BE2C (cell line): Measurements from ENCODE around the gene PERP.

ENCODE experiments used
- DNase-seq: peaks from one replicate; pipeline ENCODE4 v3.0.0-alpha.2; 2020
- H3K27me3 ChIP-seq: fragments of 250-450 bp; sonication (Bioruptor Pico); 2 replicates; pipeline ENCODE4 v1.5.1; 2020; ENCODE audit warnings: mild to moderate bottlenecking
- H3K36me3 ChIP-seq: fragments of 250-450 bp; sonication (Bioruptor Pico); 2 replicates; pipeline ENCODE4 v1.5.1; 2020; ENCODE audit warnings: mild to moderate bottlenecking
- H3K4me1 ChIP-seq: fragments of 250-450 bp; sonication (Bioruptor Pico); 2 replicates; pipeline ENCODE4 v1.5.1; 2020
- H3K4me3 ChIP-seq: 2 replicates; pipeline ENCODE4 v1.5.1; 2011; ENCODE audit warnings: low read depth, low read length
- H3K9me3 ChIP-seq: fragments of 250-450 bp; sonication (Bioruptor Pico); 2 replicates; pipeline ENCODE4 v1.5.1; 2020
- CTCF ChIP-seq: IDR thresholded peaks from 2 replicates; pipeline ENCODE4 v1.5.1; 2012; ENCODE audit warnings: mild to moderate bottlenecking, low read depth, low read length

Gene PERP

GRCh38 chr6:138115877-138116660 is 8.8 kb upstream of the PERP start:
- Histone ChIP-seq H3K27me3 (no peaks in the 10 kb centered on the region), H3K9me3 (no peaks in the 10 kb centered on the region), H3K36me3 (no peaks in the 10 kb centered on the region), H3K4me3 (no peak overlapping the region), H3K4me1 (no peaks in the 10 kb centered on the region)
- peak; percentile 51 for DNase-seq
- TF ChIP-seq CTCF: peak; percentile 68

DNA sequence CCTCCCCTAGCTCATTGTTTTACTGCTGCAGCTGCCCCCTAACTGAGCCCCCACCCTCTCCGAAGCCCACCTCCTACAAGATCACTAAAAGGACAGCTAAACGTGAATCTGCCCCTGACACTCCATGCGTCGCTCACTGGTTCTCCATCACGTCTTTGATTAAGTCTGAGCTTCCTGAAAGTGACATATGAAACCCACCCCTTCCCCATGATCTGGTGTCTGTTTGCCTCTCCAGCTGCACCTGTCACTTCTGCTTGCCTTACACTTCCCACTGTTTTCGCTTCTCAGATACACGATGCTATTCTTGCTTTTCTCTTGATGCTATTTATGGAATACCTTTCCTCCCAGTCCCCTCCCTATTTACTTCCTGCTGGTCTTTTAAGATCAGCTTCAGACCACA is 8.0 kb upstream of the PERP start:
- DNase-seq: no peak
- Histone ChIP-seq H3K27me3 (no peaks in the 10 kb centered on the region; the same call in 1 of the 2 replicates), H3K9me3 (no peaks in the 10 kb centered on the region), H3K4me1 (no peaks in the 10 kb centered on the region), H3K36me3 (no peaks in the 10 kb centered on the region), H3K4me3 (no peak overlapping the region)
- no peak for TF ChIP-seq CTCF

DNA sequence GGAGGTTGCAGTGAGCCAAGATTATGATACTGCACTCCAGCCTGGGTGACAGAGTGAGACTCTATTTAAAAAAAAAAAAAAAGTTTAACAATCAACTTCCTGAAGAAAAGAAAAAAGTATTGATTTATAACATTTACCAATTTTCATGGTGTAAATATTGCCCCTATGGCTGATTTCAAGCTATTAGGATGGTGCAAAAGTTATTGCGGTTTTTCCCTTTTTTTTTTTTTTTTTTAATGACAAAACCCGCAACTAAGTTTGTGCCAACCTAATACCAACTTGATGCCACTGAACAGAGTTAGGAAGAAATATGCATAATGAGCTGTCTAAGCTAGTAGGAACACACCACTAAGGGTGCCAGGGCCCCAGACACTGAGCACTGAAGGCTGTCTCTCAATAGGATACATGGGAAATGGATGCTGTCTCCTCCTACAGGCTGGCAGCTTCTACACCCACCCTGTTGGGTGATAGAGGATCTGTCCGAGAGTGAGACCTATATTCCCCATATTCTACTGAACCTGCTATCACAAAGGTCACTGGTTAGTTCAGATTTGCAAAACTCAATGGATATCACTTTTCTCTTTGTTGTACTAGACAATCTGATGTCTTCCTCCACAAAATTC is 6.5 kb upstream of the PERP start:
- Histone ChIP-seq H3K27me3 (peaks cover 6% of the 10 kb centered on the region), H3K9me3 (no peaks in the 10 kb centered on the region), H3K36me3 (no peaks in the 10 kb centered on the region), H3K4me1 (no peaks in the 10 kb centered on the region), H3K4me3 (no peak overlapping the region)
- no peak for DNase-seq
- no peak for TF ChIP-seq CTCF

DNA sequence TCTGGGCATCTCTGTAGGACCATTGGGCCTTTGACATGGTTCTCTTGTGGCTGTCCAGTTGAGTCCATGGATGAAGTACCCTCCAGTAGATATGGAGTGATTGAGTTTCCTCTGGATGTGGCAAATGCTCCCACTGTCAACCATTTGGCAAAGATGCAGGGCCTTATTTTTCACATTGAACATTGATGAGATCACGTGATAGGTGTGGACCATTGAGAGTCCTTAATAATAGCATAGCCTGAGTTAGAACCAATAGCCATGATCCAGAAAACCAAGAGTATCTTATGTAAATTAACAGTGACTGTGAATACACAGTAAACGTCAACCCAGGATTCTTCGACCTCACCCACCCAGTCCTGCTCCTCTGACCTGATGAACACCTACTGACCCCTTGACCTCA is 3.0 kb upstream of the PERP start:
- no peak for TF ChIP-seq CTCF
- Histone ChIP-seq H3K27me3 (peaks cover 41% of the 10 kb centered on the region), H3K9me3 (no peaks in the 10 kb centered on the region), H3K4me1 (no peaks in the 10 kb centered on the region), H3K4me3 (no peak overlapping the region), H3K36me3 (no peaks in the 10 kb centered on the region)
- DNase-seq: no peak

- peak; percentile 61 for DNase-seq
- Histone ChIP-seq H3K4me1 (no peaks in the 10 kb centered on the region), H3K9me3 (no peaks in the 10 kb centered on the region; the same call in 1 of the 2 replicates), H3K4me3 (no peak overlapping the region), H3K36me3 (no peaks in the 10 kb centered on the region), H3K27me3 (peaks cover 50% of the 10 kb centered on the region)
- peak; percentile 93 for TF ChIP-seq CTCF
These were observed 2.1 kb upstream of the PERP start for GRCh38 chr6:138109042-138109997.
